Measurements from ENCODE around the gene NBEAL2. TPM values are rescaled to one million over a fixed set of nuclear protein-coding genes. Genes with fewer than 3 reads are reported as not detected.
A peak's percentile ranks its signal among the peaks of the same experiment; 100 is the strongest.

The NBEAL2 gene
- total RNA-seq, 1 donor from 2014 or later: 12.6 TPM

- TF ChIP-seq CTCF (IDR thresholded peaks at IDR 0.05; ENCODE audit: borderline replicate concordance): no peak
- peak overlapping the region; percentile 92 for H3K27ac ChIP-seq (replicated peaks)
- H3K4me3 ChIP-seq: peak overlapping the region; percentile 25
- no peaks in the 10 kb centered on the region for H3K27me3 ChIP-seq (ENCODE audit: low read depth)
- DNase-seq: no peak
- intact Hi-C loops (cut with micrococcal nuclease): no loop called here
- no peaks in the 10 kb centered on the region for H3K36me3 ChIP-seq
- no peaks in the 10 kb centered on the region for H3K9me3 ChIP-seq (replicated peaks)
- H3K4me1 ChIP-seq: peaks cover 98% of the 10 kb centered on the region
Measured at GRCh38 chr3:46947546-46947901, 31.9 kb upstream of the NBEAL2 start.

- intact Hi-C loops (cut with micrococcal nuclease): no loop called here
Measured at GRCh38 chr3:46947981-46948791, 31.3 kb upstream of the NBEAL2 start.

GRCh38 chr3:46948830-46949671 is 30.4 kb upstream of the NBEAL2 start:
- intact Hi-C loops (cut with micrococcal nuclease): no loop called here
- Histone ChIP-seq H3K4me1 (peaks cover 98% of the 10 kb centered on the region), H3K4me3 (no peak overlapping the region), H3K36me3 (no peaks in the 10 kb centered on the region), H3K27me3 (ENCODE audit: low read depth) (no peaks in the 10 kb centered on the region), H3K9me3 (replicated peaks) (no peaks in the 10 kb centered on the region), H3K27ac (replicated peaks) (peak overlapping the region; percentile 92)
- DNase-seq: peak; percentile 48
- TF ChIP-seq CTCF (IDR thresholded peaks at IDR 0.05; ENCODE audit: borderline replicate concordance): no peak

More at GRCh38 chr3:46947981-46948791, 31.3 kb upstream of the NBEAL2 start:
- Histone ChIP-seq H3K27me3 (ENCODE audit: low read depth) (no peaks in the 10 kb centered on the region), H3K27ac (replicated peaks) (peak overlapping the region; percentile 92), H3K4me1 (peaks cover 98% of the 10 kb centered on the region), H3K36me3 (no peaks in the 10 kb centered on the region), H3K9me3 (replicated peaks) (no peaks in the 10 kb centered on the region), H3K4me3 (peak overlapping the region; percentile 25)
- TF ChIP-seq CTCF (IDR thresholded peaks at IDR 0.05; ENCODE audit: borderline replicate concordance): no peak
- DNase-seq: peak; percentile 51

- no peak for DNase-seq
- peaks cover 98% of the 10 kb centered on the region for H3K4me1 ChIP-seq
- H3K36me3 ChIP-seq: no peaks in the 10 kb centered on the region
- H3K27me3 ChIP-seq (ENCODE audit: low read depth): no peaks in the 10 kb centered on the region
- no peak for TF ChIP-seq CTCF (IDR thresholded peaks at IDR 0.05; ENCODE audit: borderline replicate concordance)
- H3K27ac ChIP-seq (replicated peaks): peak overlapping the region; percentile 92
- H3K9me3 ChIP-seq (replicated peaks): no peaks in the 10 kb centered on the region
- no peak overlapping the region for H3K4me3 ChIP-seq
- intact Hi-C loops (cut with micrococcal nuclease): no loop called here
Measured at GRCh38 chr3:46950177-46950576, 29.3 kb upstream of the NBEAL2 start.

GRCh38 chr3:46950650-46951241 is 28.7 kb upstream of the NBEAL2 start:
- Histone ChIP-seq H3K4me1 (peaks cover 98% of the 10 kb centered on the region), H3K36me3 (no peaks in the 10 kb centered on the region), H3K27me3 (ENCODE audit: low read depth) (no peaks in the 10 kb centered on the region), H3K4me3 (no peak overlapping the region), H3K27ac (replicated peaks) (peak overlapping the region; percentile 92), H3K9me3 (replicated peaks) (no peaks in the 10 kb centered on the region)
- intact Hi-C loops (cut with micrococcal nuclease): no loop called here
- TF ChIP-seq CTCF (IDR thresholded peaks at IDR 0.05; ENCODE audit: borderline replicate concordance): no peak
- DNase-seq: no peak
